Measurements from ENCODE around the gene HOXD11. TPM values are rescaled to one million over a fixed set of nuclear protein-coding genes. Genes with fewer than 3 reads are reported as not detected.
A peak's percentile ranks its signal among the peaks of the same experiment; 100 is the strongest.

The HOXD11 gene
- total and polyA plus RNA-seq, 4 donors, result 0.29 TPM; not detected in 3

GRCh38 chr2:176158855-176159662 lies 52.0 kb downstream of the HOXD11 start:
- intact Hi-C loops (cut with DNase I), result no loop called here

More at GRCh38 chr2:176158855-176159662, 52.0 kb downstream of the HOXD11 start:
- 62 to 70% methylated on average over 39 of the region's 39 CpGs for WGBS, 2 donors
- H3K27me3 ChIP-seq (ENCODE audit: control insufficient read depth in 1 of 2, insufficient read depth in 2 of 2, low read length in 1 of 2), result peaks cover 0 to 2% of the 10 kb centered on the region in 2 donors
- peak in 1 of 2 donors; percentile 64 for DNase-seq
- H3K27ac ChIP-seq (ENCODE audit: low read depth in 1 of 2, low read length in 2 of 2), result no peak overlapping the region
- no peaks in the 10 kb centered on the region for H3K4me1 ChIP-seq (ENCODE audit: control insufficient read depth in 1 of 2, insufficient read depth in 2 of 2, low read length in 2 of 2)
- no peaks in the 10 kb centered on the region for H3K9me3 ChIP-seq (ENCODE audit: control insufficient read depth, low read length)
- peak; percentile 7 for ATAC-seq (ENCODE audit: low FRiP score)
- no peaks in the 10 kb centered on the region for H3K36me3 ChIP-seq (ENCODE audit: control insufficient read depth in 1 of 2, insufficient read depth in 2 of 2, low read length in 1 of 2)
- H3K4me3 ChIP-seq (ENCODE audit: low read length in 2 of 2), result no peak overlapping the region

Small RNA genes within 50 kb of the gene (microRNA-seq; reads per million reads assigned to microRNA genes)
- 11,069 to 26,655 reads per million in 2 donors for gene MIR10B

Other genes starting within 250 kb of the HOXD11 start
- 10 to 100 TPM; 34.2 to 40.7 TPM for gene LNPK, start 105.0 kb upstream of the HOXD11 start, total RNA-seq
- 1 to 10 TPM; 7.0 to 7.9 TPM for gene LNPK, start 105.0 kb upstream of the HOXD11 start, polyA plus RNA-seq
- not detected for gene EVX2, start 23.3 kb upstream of the HOXD11 start, total RNA-seq
- not detected for gene EVX2, start 23.3 kb upstream of the HOXD11 start, polyA plus RNA-seq
- not detected for gene HOXD13, start 14.6 kb upstream of the HOXD11 start, total RNA-seq
- gene HOXD13, start 14.6 kb upstream of the HOXD11 start, polyA plus RNA-seq, result not detected
- not detected for gene HOXD12, start 7.5 kb upstream of the HOXD11 start, total RNA-seq
- gene HOXD12, start 7.5 kb upstream of the HOXD11 start, polyA plus RNA-seq, result not detected
- gene HOXD10, start 9.5 kb downstream of the HOXD11 start, total RNA-seq, result 1 to 10 TPM in 1 of 2 donors, not detected in 1; 1.4 TPM
- gene HOXD10, start 9.5 kb downstream of the HOXD11 start, polyA plus RNA-seq, result not detected
- 1 to 10 TPM; 1.8 to 2.3 TPM for gene HOXD9, start 15.4 kb downstream of the HOXD11 start, total RNA-seq
- under 1 TPM in 1 of 2 donors, not detected in 1; 0.08 TPM for gene HOXD9, start 15.4 kb downstream of the HOXD11 start, polyA plus RNA-seq
- gene HOXD8, start 22.4 kb downstream of the HOXD11 start, total RNA-seq, result 10 to 100 TPM; 11.5 to 14.4 TPM
- 1 to 10 TPM; 2.5 to 7.3 TPM for gene HOXD8, start 22.4 kb downstream of the HOXD11 start, polyA plus RNA-seq
- 1 to 10 TPM; 7.7 to 9.8 TPM for gene HOXD4, start 44.3 kb downstream of the HOXD11 start, total RNA-seq
- 1 to 10 TPM in 1 of 2 donors, not detected in 1; 7.7 TPM for gene HOXD4, start 44.3 kb downstream of the HOXD11 start, polyA plus RNA-seq
- 10 to 100 TPM in 1 of 2 donors, 1 to 10 TPM in 1; 9.8 to 13.4 TPM for gene HOXD3, start 50.0 kb downstream of the HOXD11 start, total RNA-seq
- gene HOXD3, start 50.0 kb downstream of the HOXD11 start, polyA plus RNA-seq, result 1 to 10 TPM; 1.5 to 2.3 TPM
- gene HOXD1, start 81.4 kb downstream of the HOXD11 start, total RNA-seq, result 1 to 10 TPM; 1.1 to 2.2 TPM
- gene HOXD1, start 81.4 kb downstream of the HOXD11 start, polyA plus RNA-seq, result 1 to 10 TPM in 1 of 2 donors, under 1 TPM in 1; 0.31 to 1.0 TPM
- gene MTX2, start 162.2 kb downstream of the HOXD11 start, total RNA-seq, result 10 to 100 TPM; 18.0 to 18.5 TPM
- gene MTX2, start 162.2 kb downstream of the HOXD11 start, polyA plus RNA-seq, result 10 to 100 TPM; 26.5 to 31.3 TPM

Data from aorta (tissue), 5 donors.